Spleen (tissue), 7 donors: ENCODE results near the gene TEKT3.

Source experiments
- CTCF ChIP-seq, 11 experiments: fragments of 200-600 bp in 7 of 11; fragments of 450-650 bp in 4 of 11; sonication (generic) in 4 of 11; IDR thresholded peaks in 8 of 11; conservative IDR thresholded peaks in 3 of 11; 1 replicate in 7 of 11; 2 replicates in 4 of 11; pipeline versions ENCODE4 v1.4.0 to v1.8.0; 2016 to 2021; ENCODE audit warnings: antibody characterized with exemption in 11 of 11, inconsistent platforms in 4 of 11, mild to moderate bottlenecking in 1 of 11
- POLR2A ChIP-seq, 3 donors: fragments of 450-650 bp; IDR thresholded peaks; one replicate each; pipeline ENCODE4 v1.5.1; 2017; ENCODE audit warnings: antibody characterized with exemption in 3 of 3, mild to moderate bottlenecking in 1 of 3
- donor health status: DM: no; HTN: no; CAD: no; lungs with moderate emphysema.
- donor health status: DM: no; HTN: no; CAD: no.
- donor health status: DM: no; HTN: no; CAD: no.

- TF ChIP-seq CTCF (IDR thresholded peaks at IDR 0.05 in 8 of 11, conservative IDR thresholded peaks at IDR 0.05 in 3 of 11) (no peak), POLR2A (IDR thresholded peaks at IDR 0.05) (no peak)
Observed at GRCh38 chr17:15274017-15274416, 67.4 kb downstream of the TEKT3 start.
